DND-41 (cell line): ENCODE data around the gene PXT1.
A peak's percentile ranks its signal among the peaks of the same experiment; 100 is the strongest.

Source experiments
- ATAC-seq: fragments of 200-7000 bp; cut with Tn5 transposase; 3 replicates; pipeline ENCODE4 v1.9.1; 2021; ENCODE audit warnings: low read depth; ENCODE audit not compliant: insufficient read depth
- DNase-seq: peaks from one replicate; pipeline ENCODE4 v3.0.0-alpha.2; 2020
- H2AFZ ChIP-seq: 2 replicates; pipeline ENCODE4 v1.6.0; 2012; ENCODE audit warnings: low read depth, low read length
- H3K27ac ChIP-seq: 2 replicates; pipeline ENCODE4 v1.5.1; 2012; ENCODE audit warnings: low read length, inconsistent platforms
- H3K27me3 ChIP-seq: fragments of 200-600 bp; sonication (generic); 2 replicates; pipeline ENCODE4 v1.6.0; 2012; ENCODE audit warnings: low read length, mild to moderate bottlenecking, inconsistent platforms; ENCODE audit not compliant: insufficient read depth, poor library complexity
- H3K36me3 ChIP-seq: 2 replicates; pipeline ENCODE4 v1.5.1; 2012; ENCODE audit warnings: low read length, inconsistent platforms; ENCODE audit not compliant: insufficient read depth
- H3K4me1 ChIP-seq: 2 replicates; pipeline ENCODE4 v1.5.1; 2012; ENCODE audit warnings: mild to moderate bottlenecking, low read length; ENCODE audit not compliant: insufficient read depth
- H3K4me2 ChIP-seq: 2 replicates; pipeline ENCODE4 v1.6.0; 2012; ENCODE audit warnings: mild to moderate bottlenecking, moderate library complexity, low read length, inconsistent platforms; ENCODE audit not compliant: insufficient read depth
- H3K4me3 ChIP-seq, 2 experiments: fragments of 200-600 bp in 1 of 2; shearing (Covaris generic) in 1 of 2; 2 replicates each; pipeline ENCODE4 v1.5.1; 2012 to 2016; ENCODE audit warnings: inconsistent platforms in 2 of 2, low read length in 2 of 2, mild to moderate bottlenecking in 2 of 2, low read depth in 1 of 2, moderate library complexity in 1 of 2
- H3K79me2 ChIP-seq: 2 replicates; pipeline ENCODE4 v1.6.0; 2012; ENCODE audit warnings: low read length, inconsistent platforms; ENCODE audit not compliant: insufficient read depth
- H3K9ac ChIP-seq: 2 replicates; pipeline ENCODE4 v1.6.0; 2012; ENCODE audit warnings: low read depth, mild to moderate bottlenecking, inconsistent platforms, low read length, moderate library complexity
- H3K9me3 ChIP-seq: 2 replicates; pipeline ENCODE4 v1.5.1; 2012; ENCODE audit warnings: low read length, moderate library complexity, mild to moderate bottlenecking, inconsistent platforms; ENCODE audit not compliant: insufficient read depth, severe bottlenecking
- H4K20me1 ChIP-seq: 2 replicates; pipeline ENCODE4 v1.6.0; 2012; ENCODE audit warnings: low read length; ENCODE audit not compliant: insufficient read depth
- EZH2 ChIP-seq: IDR thresholded peaks from 3 replicates; pipeline ENCODE4 v1.6.1; 2012; ENCODE audit warnings: borderline replicate concordance, low read depth, mild to moderate bottlenecking, moderate library complexity, low read length, inconsistent platforms; ENCODE audit not compliant: severe bottlenecking
- TF ChIP-seq, protein P1 (sequence below): IDR thresholded peaks from 2 replicates; pipeline ENCODE4 v1.5.1; 2012; ENCODE audit warnings: borderline replicate concordance, low read length, moderate library complexity, mild to moderate bottlenecking; ENCODE audit not compliant: poor library complexity, severe bottlenecking; ENCODE audit errors: extremely low read depth

PXT1 gene

DNA sequence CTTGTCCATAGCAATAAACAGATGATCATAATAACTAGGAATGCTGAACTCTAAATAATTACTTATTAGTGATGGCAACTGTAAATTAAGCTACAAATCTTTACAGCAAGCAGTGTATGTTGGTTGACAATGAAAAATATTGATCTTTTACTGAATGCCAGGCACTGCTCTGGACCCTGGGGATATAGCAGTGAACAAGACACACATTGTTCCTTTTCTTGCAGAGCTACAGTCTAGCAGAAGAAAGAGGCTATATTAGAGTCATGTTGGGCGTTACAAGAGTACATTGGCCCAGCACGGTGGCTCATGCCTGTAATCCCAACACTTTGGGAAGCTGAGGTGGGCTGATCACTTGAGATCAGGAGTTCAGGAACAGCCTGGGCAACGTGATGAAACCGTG, 11.5 kb downstream of the PXT1 start:
- no peak overlapping the region for H2AFZ ChIP-seq
- H3K9me3 ChIP-seq: no peaks in the 10 kb centered on the region
- no peak overlapping the region for H3K4me3 ChIP-seq
- TF ChIP-seq, protein P1, sequence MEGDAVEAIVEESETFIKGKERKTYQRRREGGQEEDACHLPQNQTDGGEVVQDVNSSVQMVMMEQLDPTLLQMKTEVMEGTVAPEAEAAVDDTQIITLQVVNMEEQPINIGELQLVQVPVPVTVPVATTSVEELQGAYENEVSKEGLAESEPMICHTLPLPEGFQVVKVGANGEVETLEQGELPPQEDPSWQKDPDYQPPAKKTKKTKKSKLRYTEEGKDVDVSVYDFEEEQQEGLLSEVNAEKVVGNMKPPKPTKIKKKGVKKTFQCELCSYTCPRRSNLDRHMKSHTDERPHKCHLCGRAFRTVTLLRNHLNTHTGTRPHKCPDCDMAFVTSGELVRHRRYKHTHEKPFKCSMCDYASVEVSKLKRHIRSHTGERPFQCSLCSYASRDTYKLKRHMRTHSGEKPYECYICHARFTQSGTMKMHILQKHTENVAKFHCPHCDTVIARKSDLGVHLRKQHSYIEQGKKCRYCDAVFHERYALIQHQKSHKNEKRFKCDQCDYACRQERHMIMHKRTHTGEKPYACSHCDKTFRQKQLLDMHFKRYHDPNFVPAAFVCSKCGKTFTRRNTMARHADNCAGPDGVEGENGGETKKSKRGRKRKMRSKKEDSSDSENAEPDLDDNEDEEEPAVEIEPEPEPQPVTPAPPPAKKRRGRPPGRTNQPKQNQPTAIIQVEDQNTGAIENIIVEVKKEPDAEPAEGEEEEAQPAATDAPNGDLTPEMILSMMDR: no peak
- no peak for TF ChIP-seq EZH2
- DNase-seq: no peak
- no peak for ATAC-seq
- no peak overlapping the region for H3K9ac ChIP-seq
- H4K20me1 ChIP-seq: no peaks in the 10 kb centered on the region
- no peaks in the 10 kb centered on the region for H3K36me3 ChIP-seq
- no peaks in the 10 kb centered on the region for H3K4me1 ChIP-seq
- H3K4me2 ChIP-seq: no peak overlapping the region
- H3K79me2 ChIP-seq: no peaks in the 10 kb centered on the region
- no peak overlapping the region for H3K27ac ChIP-seq
- no peaks in the 10 kb centered on the region for H3K27me3 ChIP-seq

- H3K79me2 ChIP-seq: no peaks in the 10 kb centered on the region
- H3K9me3 ChIP-seq: no peaks in the 10 kb centered on the region
- no peaks in the 10 kb centered on the region for H3K36me3 ChIP-seq
- H2AFZ ChIP-seq: no peak overlapping the region
- ATAC-seq (no peak), DNase-seq (no peak)
- H3K9ac ChIP-seq: no peak overlapping the region
- no peak for TF ChIP-seq EZH2
- TF ChIP-seq, protein P1: no peak
- H4K20me1 ChIP-seq: no peaks in the 10 kb centered on the region
- no peak overlapping the region for H3K27ac ChIP-seq
- no peak overlapping the region for H3K4me2 ChIP-seq
- H3K4me3 ChIP-seq: no peak overlapping the region
- no peaks in the 10 kb centered on the region for H3K4me1 ChIP-seq
- H3K27me3 ChIP-seq: no peaks in the 10 kb centered on the region
Observed at GRCh38 chr6:36430351-36430750, 12.3 kb downstream of the PXT1 start.

DNA sequence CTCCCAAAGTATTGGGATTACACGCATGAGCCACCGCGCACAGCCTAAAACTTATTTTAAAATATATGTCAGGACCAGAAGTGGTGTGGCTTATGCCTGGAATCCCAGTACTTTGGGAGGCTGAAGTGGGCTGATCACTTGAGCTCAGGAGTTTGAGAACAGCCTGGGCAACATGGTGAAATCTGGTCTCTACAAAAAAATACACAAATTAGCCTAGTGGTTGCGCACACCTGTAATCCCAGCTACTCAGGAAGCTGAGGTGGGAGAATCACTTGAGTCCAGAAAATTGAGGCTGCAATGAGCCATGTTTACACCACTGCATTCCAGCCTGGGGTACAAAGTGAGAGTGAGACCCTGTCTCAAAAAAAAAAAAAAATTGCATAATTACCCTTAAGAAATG, 13.7 kb downstream of the PXT1 start:
- Histone ChIP-seq H3K27me3 (no peaks in the 10 kb centered on the region), H3K9me3 (no peaks in the 10 kb centered on the region), H4K20me1 (no peaks in the 10 kb centered on the region), H3K27ac (no peak overlapping the region), H3K36me3 (no peaks in the 10 kb centered on the region), H3K9ac (no peak overlapping the region), H3K79me2 (no peaks in the 10 kb centered on the region), H3K4me3 (no peak overlapping the region), H3K4me2 (no peak overlapping the region), H2AFZ (no peak overlapping the region), H3K4me1 (peaks cover 3% of the 10 kb centered on the region)
- ATAC-seq (peak; percentile 58; the same call in 1 of the 3 replicates), DNase-seq (no peak)
- TF ChIP-seq, protein P1: peak; percentile 55
- TF ChIP-seq EZH2: no peak

DNA sequence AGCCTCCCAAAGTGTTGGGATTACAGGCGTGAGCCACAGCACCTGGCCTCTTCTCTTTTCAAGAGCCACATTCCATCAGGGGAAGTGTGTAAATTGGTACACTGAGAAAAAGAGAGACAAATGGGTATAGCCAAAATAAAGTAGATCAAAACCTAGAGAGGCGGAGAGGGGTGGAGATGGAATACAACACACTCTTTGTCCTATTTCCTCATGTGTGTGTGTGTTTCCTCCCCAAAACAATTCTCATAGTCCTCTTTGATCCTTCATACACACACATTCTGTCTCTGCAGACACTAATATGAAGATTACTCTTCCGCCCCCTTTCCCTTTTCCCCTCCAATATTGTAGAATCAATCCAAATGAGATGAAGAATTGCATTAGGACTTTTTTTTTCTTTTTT, 16.0 kb downstream of the PXT1 start:
- Histone ChIP-seq H3K27ac (no peak overlapping the region), H3K4me1 (peaks cover 17% of the 10 kb centered on the region), H4K20me1 (no peaks in the 10 kb centered on the region), H3K79me2 (no peaks in the 10 kb centered on the region), H3K9me3 (no peaks in the 10 kb centered on the region), H2AFZ (no peak overlapping the region), H3K4me2 (no peak overlapping the region), H3K9ac (no peak overlapping the region), H3K27me3 (no peaks in the 10 kb centered on the region), H3K36me3 (no peaks in the 10 kb centered on the region), H3K4me3 (no peak overlapping the region)
- no peak for ATAC-seq
- no peak for DNase-seq
- no peak for TF ChIP-seq EZH2
- TF ChIP-seq, protein P1: no peak
